GM19452 (cell line): Measurements from ENCODE around the gene PPFIA4.
"Not testable (repeated sequence)": the region's sequence is repeated elsewhere in the genome, so short reads cannot be mapped to it uniquely, and the experiment has no call there.

Experiments used
- ATAC-seq: cut with Tn5 transposase; IDR thresholded peaks from one replicate; pipeline ENCODE4 v1.9.1; 2021; ENCODE audit not compliant: unreplicated experiment

Gene PPFIA4

GRCh38 chr1:203011582-203011981 is 14.7 kb upstream of the PPFIA4 start:
- ATAC-seq: no peak

GRCh38 chr1:203017061-203017460 is 9.2 kb upstream of the PPFIA4 start:
- no peak for ATAC-seq

- ATAC-seq: no peak
Observed at GRCh38 chr1:203017692-203018091, 8.6 kb upstream of the PPFIA4 start.

GRCh38 chr1:203022855-203023254 is 3.4 kb upstream of the PPFIA4 start:
- not testable (repeated sequence) for ATAC-seq

GRCh38 chr1:203025686-203026030 is 633 bp upstream of the PPFIA4 start:
- no peak for ATAC-seq

- ATAC-seq: peak; percentile 20
Observed at GRCh38 chr1:203026666-203027663, 674 bp downstream of the PPFIA4 start.

- no peak for ATAC-seq
Observed at GRCh38 chr1:203028067-203028783, 1.9 kb downstream of the PPFIA4 start.

- no peak for ATAC-seq
Observed at GRCh38 chr1:203028784-203029553, 2.7 kb downstream of the PPFIA4 start.

GRCh38 chr1:203031467-203031866 is 5.2 kb downstream of the PPFIA4 start:
- ATAC-seq: no peak

- ATAC-seq: no peak
Observed at GRCh38 chr1:203033287-203033686, 7.0 kb downstream of the PPFIA4 start.

- ATAC-seq: no peak
Observed at GRCh38 chr1:203033917-203034316, 7.6 kb downstream of the PPFIA4 start.

GRCh38 chr1:203034422-203035110 is 8.3 kb downstream of the PPFIA4 start:
- ATAC-seq: no peak

GRCh38 chr1:203035111-203036000 is 9.1 kb downstream of the PPFIA4 start:
- no peak for ATAC-seq

GRCh38 chr1:203036135-203036534 is 9.8 kb downstream of the PPFIA4 start:
- no peak for ATAC-seq

- no peak for ATAC-seq
Observed at GRCh38 chr1:203036537-203036936, 10.2 kb downstream of the PPFIA4 start.

- ATAC-seq: no peak
Observed at GRCh38 chr1:203037509-203038190, 11.4 kb downstream of the PPFIA4 start.

GRCh38 chr1:203038217-203038741 is 12.0 kb downstream of the PPFIA4 start:
- no peak for ATAC-seq

- no peak for ATAC-seq
Observed at GRCh38 chr1:203038891-203039608, 12.8 kb downstream of the PPFIA4 start.
